Aortic smooth muscle cell (primary cell): ENCODE results near the gene CES5A. TPM values are rescaled to one million over a fixed set of nuclear protein-coding genes. Genes with fewer than 3 reads are reported as not detected.

ENCODE experiments used
- total RNA-seq: library from RNA; depleted of rRNA; stranded (reverse); fragments of >200 nt; gene quantifications from 2 replicates; pipeline ENCODE4 v1.2.3, GENCODE V29; 2014

Gene CES5A
- total RNA-seq, result not detected in 2 replicates

DNA sequence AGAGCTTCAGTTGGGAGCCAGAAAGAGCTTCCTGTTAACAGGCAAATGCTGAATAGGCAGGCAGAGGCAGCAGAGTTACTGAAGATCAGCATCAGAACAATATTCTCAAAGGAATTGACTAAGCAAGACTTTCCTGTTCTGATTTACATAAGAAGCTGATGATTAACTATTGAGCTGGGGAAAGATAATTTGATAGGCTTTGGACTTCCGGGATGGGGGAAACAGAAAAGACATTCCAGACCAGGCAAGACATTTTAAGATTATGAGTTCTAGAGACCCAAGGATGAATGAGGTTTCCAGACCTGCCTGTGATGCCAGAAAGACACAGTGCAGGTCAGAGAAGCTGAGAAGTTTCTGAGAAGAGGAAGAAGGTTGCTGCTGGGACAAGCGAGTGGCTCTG lies at the start of gene CES5A:
Gene CES5A, minus strand, starts transcription at position 101 of the 400 bp plus-strand sequence. CDS start 152 bp downstream, outside the sequence.

GRCh38 chr16:55832773-55833691 lies 42.1 kb downstream of the CES5A start, which contains the start of gene CES1:
Gene CES1 (minus strand): TSS chr16:55833096. CDS start chr16:55833055, 41 bp downstream.

Other genes with a start within 250 kb of the CES5A start
- not detected in 2 replicates for gene SLC6A2, start 219.4 kb downstream of the CES5A start, total RNA-seq
- 0.06 and 0.13 TPM in 2 replicates for gene CES1, start 42.3 kb downstream of the CES5A start, total RNA-seq